Measurements from ENCODE around the gene ANKMY1.
"Not testable (repeated sequence)": the region's sequence is repeated elsewhere in the genome, so short reads cannot be mapped to it uniquely, and the experiment has no call there.

ANKMY1 gene

GRCh38 chr2:240499309-240500301, 58.2 kb downstream of the ANKMY1 start:
- DNase-seq, result no peak

GRCh38 chr2:240498958-240499260, 58.9 kb downstream of the ANKMY1 start:
- no peak for DNase-seq

- no peak for DNase-seq
Measured at GRCh38 chr2:240498171-240498957, 59.4 kb downstream of the ANKMY1 start.

GRCh38 chr2:240497082-240497481, 60.7 kb downstream of the ANKMY1 start:
- DNase-seq, result not testable (repeated sequence)

- DNase-seq, result not testable (repeated sequence)
Measured at GRCh38 chr2:240494942-240495341, 62.8 kb downstream of the ANKMY1 start.

DNA sequence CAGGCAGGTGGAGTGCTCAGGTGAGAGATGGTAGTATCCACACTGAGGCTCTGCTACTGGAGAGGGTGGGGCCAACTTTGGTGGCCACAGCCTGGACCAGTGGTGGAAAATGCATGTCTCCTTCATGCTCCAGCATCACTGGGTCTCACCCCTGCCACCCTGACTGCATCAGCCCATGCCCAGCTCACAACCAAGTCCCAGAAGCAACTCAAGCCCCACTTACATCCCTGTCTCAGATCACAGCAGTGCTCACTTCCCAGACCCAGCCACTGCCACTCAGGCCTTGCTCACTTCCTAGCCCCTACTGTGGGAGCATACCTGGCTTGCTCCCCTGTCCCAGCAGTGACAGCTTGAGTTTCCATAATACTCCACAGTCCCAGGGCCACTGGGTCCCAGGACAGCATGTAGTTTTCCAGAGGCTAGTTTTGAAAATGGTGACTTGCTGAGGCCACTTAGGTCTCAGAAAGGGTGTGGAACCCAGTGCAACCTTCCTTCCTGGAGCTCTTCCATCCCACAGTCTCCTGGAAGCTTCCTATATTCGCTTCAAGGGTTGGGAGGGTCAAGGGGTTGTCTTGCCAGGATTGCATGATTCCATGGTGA, 63.5 kb downstream of the ANKMY1 start:
- no peak for DNase-seq

DNA sequence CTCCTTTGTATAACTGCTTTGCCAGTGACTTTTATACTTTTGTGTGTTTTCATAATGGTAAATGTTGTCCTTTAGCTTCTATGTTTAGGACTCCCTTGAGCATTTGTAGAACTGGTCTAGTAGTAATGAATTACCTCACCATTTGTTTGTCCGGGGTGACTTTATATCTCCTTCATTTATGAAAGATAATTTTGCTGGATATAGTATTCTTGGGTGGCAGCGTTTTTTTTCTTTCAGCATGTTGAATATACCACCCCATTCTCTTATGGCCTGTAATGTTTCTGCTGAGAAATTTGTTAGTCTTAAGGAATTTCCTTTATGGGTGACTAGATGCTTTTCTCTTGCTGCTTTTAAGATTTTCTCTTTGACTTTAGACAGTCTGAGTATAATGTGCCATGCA, 66.3 kb downstream of the ANKMY1 start:
- no peak for DNase-seq

DNA sequence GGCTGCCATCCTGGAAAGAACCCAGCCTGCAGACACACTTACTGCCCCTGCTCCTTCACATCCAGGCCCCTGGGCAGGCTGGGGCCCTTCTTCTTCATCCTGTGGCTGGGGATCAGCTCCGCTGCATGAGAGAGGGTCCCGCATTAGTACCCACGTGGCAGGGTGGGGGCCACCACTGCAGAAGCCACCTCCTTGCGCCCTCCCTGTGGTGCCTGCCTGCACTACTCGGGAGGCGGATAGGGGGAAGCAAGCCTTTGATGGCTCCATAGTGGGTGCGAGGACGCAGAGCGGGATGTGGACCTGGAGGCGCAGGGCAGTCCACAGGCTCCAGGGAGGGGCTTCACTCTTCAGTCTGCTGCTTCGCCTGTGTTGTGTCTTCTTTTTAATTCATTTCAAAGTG, 75.6 kb downstream of the ANKMY1 start:
- no peak for DNase-seq

DNA sequence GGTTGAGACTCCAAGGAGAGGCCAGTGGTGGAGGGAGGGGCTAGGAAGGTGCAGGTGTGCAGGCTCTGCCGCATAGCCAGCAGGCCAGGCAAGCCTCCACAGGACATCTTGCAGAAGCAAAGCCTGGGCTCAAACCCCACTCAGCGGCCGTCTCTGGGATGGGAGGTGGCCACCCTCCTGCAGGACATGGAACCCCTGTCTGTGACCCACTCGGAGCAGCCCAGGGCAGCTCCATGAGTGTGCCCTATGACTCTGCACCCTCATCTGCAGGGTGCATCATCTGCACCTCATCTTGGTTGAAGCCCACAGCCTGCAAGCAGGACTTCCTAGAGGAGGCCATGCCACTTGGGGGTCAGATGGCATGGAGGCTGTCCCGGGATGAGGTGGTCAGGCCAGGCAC, 76.1 kb downstream of the ANKMY1 start:
- DNase-seq, result no peak

- DNase-seq, result no peak
Measured at GRCh38 chr2:240480834-240481623, 76.8 kb downstream of the ANKMY1 start.

DNA sequence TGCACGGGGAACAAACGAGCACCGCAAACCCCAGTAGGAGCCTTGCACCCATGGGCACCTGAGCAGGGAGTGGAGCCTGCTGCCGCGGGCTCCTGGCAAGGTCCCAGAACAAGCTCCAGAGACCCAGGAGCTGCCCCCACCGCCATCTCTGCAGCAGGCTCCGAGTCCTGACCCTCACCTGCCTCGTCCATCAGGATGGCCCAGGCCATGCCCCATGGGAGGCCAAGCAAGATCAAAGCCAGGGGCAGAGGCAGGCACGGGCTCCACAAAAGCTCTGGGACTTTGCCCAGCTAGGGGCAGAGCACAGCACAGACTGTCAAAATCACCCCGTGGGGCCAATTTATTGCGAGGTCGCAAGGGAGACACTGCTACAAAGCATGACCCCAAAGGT, 78.7 kb downstream of the ANKMY1 start:
- no peak for DNase-seq

GRCh38 chr2:240478346-240479110, 79.3 kb downstream of the ANKMY1 start:
- no peak for DNase-seq

DNA sequence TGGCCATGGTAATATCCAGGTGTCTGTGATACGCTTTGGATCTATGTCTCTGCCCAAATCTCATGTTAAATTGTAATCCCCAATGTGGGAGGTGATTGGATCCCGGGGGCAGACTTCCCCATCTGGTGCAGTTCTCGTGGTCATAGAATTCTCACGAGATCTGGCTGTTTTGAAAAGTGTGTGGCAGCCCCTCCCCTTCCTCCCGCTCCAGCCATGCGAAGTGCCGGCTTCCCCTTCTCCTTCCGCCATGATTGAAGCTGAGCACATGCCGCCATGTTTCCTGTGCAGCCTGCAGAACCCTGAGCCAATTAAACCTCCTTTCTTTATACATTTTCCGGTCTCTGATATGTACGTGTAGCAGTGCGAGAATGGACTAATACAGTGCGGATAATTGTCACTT, 79.9 kb downstream of the ANKMY1 start:
- DNase-seq, result no peak

GRCh38 chr2:240473211-240473610, 84.6 kb downstream of the ANKMY1 start:
- DNase-seq, result no peak

DNA sequence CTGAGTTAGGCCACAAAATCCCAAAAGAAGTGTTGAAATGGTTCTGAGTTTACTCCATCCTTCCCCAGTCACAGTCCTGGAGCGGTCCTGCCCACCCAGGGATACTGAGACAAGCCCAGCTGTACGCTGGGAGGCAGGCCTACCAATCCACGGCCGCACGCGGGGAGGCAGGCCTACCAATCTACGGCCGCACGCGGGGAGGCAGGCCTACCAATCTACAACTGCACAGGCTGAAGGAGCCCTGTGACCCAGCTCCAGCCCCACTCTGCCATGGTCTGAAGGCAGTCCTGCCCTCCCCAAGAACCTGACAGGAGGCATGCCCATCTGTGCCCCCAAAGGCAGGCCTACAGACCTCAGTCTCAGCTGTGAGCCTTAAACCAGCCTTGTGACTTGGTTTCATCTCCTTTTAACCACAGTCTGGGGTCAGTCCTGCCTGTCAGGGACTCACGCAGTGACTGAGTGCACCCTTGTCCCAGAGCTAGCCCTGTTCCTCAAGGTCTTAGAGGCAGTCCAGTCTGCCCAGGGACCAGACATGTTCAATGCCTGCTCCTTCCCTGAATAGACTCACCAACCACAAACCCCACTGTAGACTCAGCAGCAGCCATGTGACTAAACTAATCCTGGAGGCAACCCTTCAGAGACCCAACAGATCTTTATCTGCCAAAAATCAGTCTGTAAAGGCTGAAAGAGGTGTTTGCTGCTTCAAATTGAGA, 85.6 kb downstream of the ANKMY1 start:
- no peak for DNase-seq

DNA sequence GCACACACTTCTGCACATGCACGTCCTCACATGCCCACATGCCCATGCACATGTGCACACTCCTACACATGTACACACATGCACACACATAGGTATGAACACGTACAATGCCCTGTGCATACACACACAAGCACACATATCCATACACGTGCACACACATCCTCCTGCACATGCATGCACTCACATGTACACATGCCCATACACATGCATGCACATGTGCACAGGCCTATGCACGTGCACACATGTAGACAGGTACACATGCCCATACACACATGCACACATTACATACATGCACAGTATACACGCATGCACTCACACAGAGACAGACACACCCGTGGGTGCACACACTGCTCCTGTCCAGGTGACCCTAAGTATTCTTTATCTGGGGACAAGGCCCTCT, 88.0 kb downstream of the ANKMY1 start:
- DNase-seq, result no peak

GRCh38 chr2:240469239-240469636, 88.5 kb downstream of the ANKMY1 start:
- no peak for DNase-seq

- DNase-seq, result no peak
Measured at GRCh38 chr2:240468303-240469238, 89.2 kb downstream of the ANKMY1 start.

GRCh38 chr2:240467659-240468302, 90.0 kb downstream of the ANKMY1 start:
- DNase-seq, result no peak

All from activated CD4-positive, alpha-beta T cell treated with anti-CD3 and anti-CD28 coated beads, Interleukin-10, Interleukin-2, amounts not matched to agents 100 ng/mL and 50 ng/mL, durations not matched to agents 16 hours and 8 hours (primary cell).